Ishikawa (cell line): ENCODE results near the gene BABAM2.

ENCODE experiments used
- CEBPB ChIP-seq: IDR thresholded peaks from 2 replicates; pipeline ENCODE4 v1.6.1; 2012
- CREB1 ChIP-seq: IDR thresholded peaks from 2 replicates; pipeline ENCODE4 v1.6.1; 2012; ENCODE audit warnings: low read depth
- EGR1 ChIP-seq: IDR thresholded peaks from 2 replicates; pipeline ENCODE4 v1.6.1; 2012
- EP300 ChIP-seq: IDR thresholded peaks from 2 replicates; pipeline ENCODE4 v1.6.1; 2012; ENCODE audit warnings: borderline replicate concordance
- FOXM1 ChIP-seq: IDR thresholded peaks from 2 replicates; pipeline ENCODE4 v1.6.1; 2012; ENCODE audit warnings: low read depth, borderline replicate concordance
- MAX ChIP-seq: IDR thresholded peaks from 2 replicates; pipeline ENCODE4 v1.6.1; 2012
- NFIC ChIP-seq: IDR thresholded peaks from 2 replicates; pipeline ENCODE4 v1.6.1; 2012
- RAD21 ChIP-seq: IDR thresholded peaks from 2 replicates; pipeline ENCODE4 v1.6.1; 2012; ENCODE audit warnings: low read depth
- REST ChIP-seq: IDR thresholded peaks from 2 replicates; pipeline ENCODE4 v1.6.1; 2012; ENCODE audit warnings: low read depth, mild to moderate bottlenecking
- TAF1 ChIP-seq: IDR thresholded peaks from 2 replicates; pipeline ENCODE4 v1.6.1; 2012; ENCODE audit warnings: low read depth, mild to moderate bottlenecking
- TCF12 ChIP-seq: IDR thresholded peaks from 2 replicates; pipeline ENCODE4 v1.6.1; 2012; ENCODE audit warnings: low read depth
- USF1 ChIP-seq: IDR thresholded peaks from 2 replicates; pipeline ENCODE4 v1.6.1; 2012
- YY1 ChIP-seq: IDR thresholded peaks from 2 replicates; pipeline ENCODE4 v1.6.1; 2012; ENCODE audit warnings: low read depth
- ZBTB7A ChIP-seq: IDR thresholded peaks from 2 replicates; pipeline ENCODE4 v1.6.1; 2012; ENCODE audit warnings: low read depth

BABAM2 gene

GRCh38 chr2:28046921-28047320 lies 156.4 kb downstream of the BABAM2 start:
- TF ChIP-seq ZBTB7A = no peak
- no peak for TF ChIP-seq CEBPB
- no peak for TF ChIP-seq REST
- TF ChIP-seq USF1 = no peak
- no peak for TF ChIP-seq FOXM1
- no peak for TF ChIP-seq YY1
- no peak for TF ChIP-seq EGR1
- TF ChIP-seq TAF1 = no peak
- TF ChIP-seq MAX = no peak
- no peak for TF ChIP-seq RAD21
- TF ChIP-seq NFIC = no peak

GRCh38 chr2:28047681-28048080 lies 157.2 kb downstream of the BABAM2 start:
- no peak for TF ChIP-seq MAX
- no peak for TF ChIP-seq TCF12
- TF ChIP-seq YY1 = no peak
- TF ChIP-seq EGR1 = no peak
- no peak for TF ChIP-seq RAD21
- no peak for TF ChIP-seq CREB1
- TF ChIP-seq USF1 = no peak
- TF ChIP-seq TAF1 = no peak

GRCh38 chr2:28048341-28048740 lies 157.8 kb downstream of the BABAM2 start:
- TF ChIP-seq EP300 (no peak), REST (no peak), EGR1 (no peak), TCF12 (no peak), RAD21 (no peak), ZBTB7A (no peak), USF1 (no peak), TAF1 (no peak), CEBPB (no peak), NFIC (no peak)

- no peak for TF ChIP-seq EGR1
- TF ChIP-seq MAX = no peak
- TF ChIP-seq YY1 = no peak
- no peak for TF ChIP-seq TCF12
- TF ChIP-seq USF1 = no peak
- TF ChIP-seq ZBTB7A = no peak
- no peak for TF ChIP-seq RAD21
Observed at GRCh38 chr2:28049416-28049815, 158.9 kb downstream of the BABAM2 start.

GRCh38 chr2:28049899-28050298 lies 159.4 kb downstream of the BABAM2 start:
- TF ChIP-seq TAF1 (no peak), MAX (no peak), RAD21 (no peak), EGR1 (no peak), USF1 (no peak), ZBTB7A (no peak), TCF12 (no peak), FOXM1 (no peak)
